Measurements from ENCODE around the gene PSG3.
"Not testable (repeated sequence)": the region's sequence is repeated elsewhere in the genome, so short reads cannot be mapped to it uniquely, and the experiment has no call there.

PSG3 gene

DNA sequence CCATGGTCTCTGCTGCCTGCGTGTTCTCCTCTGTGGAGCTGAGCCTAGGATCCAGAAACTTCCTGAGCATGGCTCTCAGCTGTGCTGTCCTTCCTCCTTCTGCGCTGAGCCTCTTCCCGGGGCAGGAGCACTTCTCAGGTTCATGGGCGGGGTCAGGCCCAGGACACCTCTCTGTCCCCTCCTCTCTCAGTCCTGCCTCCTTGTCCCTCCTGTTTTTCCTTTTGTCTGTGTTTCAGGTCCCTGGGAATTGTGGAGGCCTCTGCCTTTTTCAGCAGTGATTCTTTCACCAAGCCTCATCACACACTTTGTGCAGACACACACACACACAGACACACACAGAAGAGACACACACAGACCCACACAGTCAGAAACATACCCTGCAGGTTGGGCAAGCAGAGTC lies at the start of gene PSG3:
TSS of gene PSG3 (minus strand) at position 101 of the 400 bp plus-strand sequence. CDS start at position 4, 97 bp downstream.
- in situ Hi-C loops (cut with MboI; ENCODE audit: low pct_unique_long_range_greater_than_20kb, low sequenced_read_pairs); DNase-seq: not testable (repeated sequence)

DNA sequence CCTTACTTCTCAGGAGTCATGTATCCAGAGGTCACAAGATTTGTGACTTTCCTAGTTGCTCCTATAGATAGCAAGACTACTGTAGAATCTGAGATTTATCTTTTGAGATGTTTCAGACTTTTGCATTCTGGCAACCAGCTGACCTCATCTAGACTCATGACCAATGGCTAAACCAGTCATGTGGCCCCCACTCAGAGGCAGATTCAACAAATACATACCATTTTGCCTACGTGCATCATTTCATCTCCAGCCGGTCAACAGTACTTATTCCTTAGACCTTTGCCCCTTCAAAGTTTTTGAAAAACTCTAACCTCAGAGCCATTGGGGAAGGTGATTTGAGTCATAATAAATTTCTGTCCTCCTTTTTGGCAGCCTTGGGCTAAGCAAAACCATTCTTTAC lies 48.5 kb upstream of the PSG3 start:
- in situ Hi-C loops (cut with MboI; ENCODE audit: low pct_unique_long_range_greater_than_20kb, low sequenced_read_pairs); DNase-seq: not testable (repeated sequence)

DNA sequence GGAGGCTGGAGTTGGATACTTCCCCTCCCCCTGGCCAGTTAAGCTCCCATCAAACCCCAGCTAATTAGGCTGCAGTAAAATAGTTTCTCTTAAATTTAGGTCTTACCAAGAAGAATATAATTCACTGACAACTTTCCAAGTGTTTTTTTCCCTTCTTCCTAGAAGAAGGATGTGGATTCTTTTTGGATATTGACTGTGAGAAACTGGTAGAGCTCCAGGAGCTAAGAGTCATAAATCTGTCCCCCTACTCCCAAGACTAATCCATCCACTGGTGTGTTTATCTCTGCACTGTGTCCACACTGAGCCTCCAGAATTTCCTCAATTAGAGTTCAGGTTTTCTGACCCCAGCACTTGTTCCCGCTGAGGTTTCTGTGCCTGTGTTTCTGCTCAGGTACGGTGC lies 47.5 kb upstream of the PSG3 start:
- DNase-seq; in situ Hi-C loops (cut with MboI; ENCODE audit: low pct_unique_long_range_greater_than_20kb, low sequenced_read_pairs): not testable (repeated sequence)

DNA sequence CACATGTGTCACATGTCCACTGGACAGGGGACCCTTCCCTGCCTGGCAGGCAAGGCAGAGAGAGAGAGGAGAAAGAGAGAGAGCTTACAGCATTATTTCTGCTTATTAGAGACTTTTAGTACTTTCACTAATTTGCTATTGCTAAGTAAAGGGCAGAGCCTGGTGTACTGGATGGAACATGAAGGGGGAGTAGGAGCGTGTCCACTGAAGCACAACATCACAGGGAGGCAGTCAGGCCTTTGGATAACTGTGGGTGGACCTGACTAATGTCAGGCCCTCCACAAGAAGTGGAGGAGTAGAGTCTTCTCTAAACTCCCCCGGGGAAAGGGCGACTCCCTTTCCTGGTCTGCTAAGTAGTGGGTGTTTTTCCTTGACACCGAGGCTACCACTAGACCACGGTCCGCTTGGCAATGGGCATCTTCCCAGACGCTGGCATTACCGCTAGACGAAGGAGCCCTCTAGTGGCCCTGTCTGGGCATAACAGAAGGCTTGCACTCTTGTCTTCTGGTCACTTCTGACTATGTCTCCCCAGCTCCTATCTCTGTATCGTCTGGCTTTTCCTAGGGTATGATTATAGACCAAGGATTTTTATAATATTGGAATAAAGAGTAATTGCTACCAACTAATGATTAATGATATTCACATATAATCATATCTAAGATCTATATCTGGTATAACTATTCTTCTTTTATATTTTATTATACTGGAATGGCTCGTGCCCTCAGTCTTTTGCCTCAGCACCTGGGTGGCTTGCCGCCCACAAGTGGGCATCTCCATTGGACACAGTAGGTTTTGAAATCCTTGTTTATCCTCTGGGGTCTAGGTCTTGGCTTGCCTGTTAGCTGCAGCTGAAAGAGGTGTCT lies 36.7 kb upstream of the PSG3 start:
- DNase-seq = peak; percentile 37

DNA sequence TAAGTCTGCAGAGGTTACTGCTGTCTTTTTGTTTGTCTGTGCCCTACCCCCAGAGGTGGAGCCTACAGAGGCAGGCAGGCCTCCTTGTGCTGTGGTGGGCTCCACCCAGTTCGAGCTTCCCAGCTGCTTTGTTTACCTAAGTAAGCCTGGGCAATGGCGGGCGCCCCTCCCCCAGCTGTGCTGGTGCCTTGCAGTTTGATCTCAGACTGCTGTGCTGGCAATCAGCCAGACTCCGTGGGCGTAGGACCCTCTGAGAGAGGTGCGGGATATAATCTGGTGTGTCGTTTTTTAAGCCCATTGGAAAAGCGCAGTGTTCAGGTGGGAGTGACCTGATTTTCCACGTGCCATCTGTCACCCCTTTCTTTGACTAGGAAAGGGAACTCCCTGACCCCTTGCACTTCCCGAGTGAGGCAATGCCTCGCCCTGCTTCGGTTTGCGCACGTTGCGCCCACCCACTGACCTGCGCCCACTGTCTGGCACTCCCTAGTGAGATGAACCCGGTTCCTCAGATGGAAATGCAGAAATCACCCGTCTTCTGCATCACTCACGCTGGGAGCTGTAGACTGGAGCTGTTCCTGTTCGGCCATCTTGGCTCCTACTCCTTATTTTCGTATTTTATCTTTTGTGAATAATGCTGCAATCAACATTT lies 34.4 kb upstream of the PSG3 start:
- DNase-seq; in situ Hi-C loops (cut with MboI; ENCODE audit: low pct_unique_long_range_greater_than_20kb, low sequenced_read_pairs): not testable (repeated sequence)

More for the DNA sequence above, 36.7 kb upstream of the PSG3 start:
- in situ Hi-C loops (cut with MboI; ENCODE audit: low pct_unique_long_range_greater_than_20kb, low sequenced_read_pairs) = not testable (repeated sequence)

DNA sequence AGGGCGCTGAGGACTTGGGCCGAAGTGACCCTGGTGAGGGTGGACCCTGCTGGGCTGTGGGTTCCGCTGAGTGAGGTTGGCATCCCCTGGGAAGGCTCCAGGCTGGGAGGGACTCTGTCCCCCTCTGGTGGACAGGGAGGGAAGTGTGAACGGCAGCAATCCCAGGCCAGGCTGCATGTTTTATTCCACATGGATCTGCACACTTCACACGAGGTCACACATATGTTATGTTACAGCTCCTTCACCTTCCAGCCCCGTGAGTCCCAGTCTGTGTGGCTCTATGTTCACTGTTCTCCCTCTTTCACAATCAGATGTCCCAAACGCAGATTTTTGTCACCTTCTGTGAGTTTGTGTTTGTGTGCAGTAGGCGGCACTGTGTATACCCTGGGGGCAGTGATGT lies 27.0 kb upstream of the PSG3 start:
- in situ Hi-C loops (cut with MboI; ENCODE audit: low pct_unique_long_range_greater_than_20kb, low sequenced_read_pairs); DNase-seq: not testable (repeated sequence)

DNA sequence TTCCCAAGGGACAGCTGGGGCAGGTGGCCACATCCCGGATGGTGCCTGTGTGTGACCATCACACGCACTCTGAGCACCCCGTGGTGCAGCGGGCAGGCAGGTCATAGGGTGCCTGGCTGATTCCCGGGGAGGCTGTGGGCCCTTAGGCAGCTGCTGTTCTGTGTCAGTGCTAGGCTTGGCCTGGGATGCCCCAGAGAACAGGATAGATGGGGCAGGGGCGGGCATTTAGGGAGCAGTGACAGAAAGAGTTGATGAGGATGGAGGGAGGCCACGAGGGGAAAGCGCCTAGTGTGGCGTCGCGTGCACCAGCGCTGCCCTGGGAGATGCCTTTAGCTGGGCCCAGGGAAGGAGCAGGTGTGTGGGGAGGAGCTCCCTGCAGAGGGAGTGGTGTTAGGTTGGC lies 26.6 kb upstream of the PSG3 start:
- in situ Hi-C loops (cut with MboI; ENCODE audit: low pct_unique_long_range_greater_than_20kb, low sequenced_read_pairs); DNase-seq: not testable (repeated sequence)

DNA sequence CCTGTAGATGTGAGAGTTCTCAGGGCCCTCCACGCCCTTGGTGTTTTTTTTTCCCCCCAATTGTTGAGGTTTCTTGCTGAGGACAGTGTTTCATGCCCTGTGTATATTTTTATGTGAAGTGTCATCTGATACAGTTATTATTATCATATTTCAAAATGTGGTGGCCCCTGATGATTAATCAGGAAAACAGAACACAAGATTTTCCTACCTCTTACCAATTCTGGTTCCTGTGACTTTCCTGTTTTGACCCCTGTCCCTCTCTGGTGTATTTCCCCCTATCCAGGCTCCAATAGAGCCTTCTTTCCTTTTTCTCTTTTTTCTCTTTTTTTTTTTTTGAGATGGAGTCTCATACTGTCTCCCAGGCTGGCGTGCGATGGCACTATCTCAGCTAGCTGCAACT lies 24.6 kb upstream of the PSG3 start:
- in situ Hi-C loops (cut with MboI; ENCODE audit: low pct_unique_long_range_greater_than_20kb, low sequenced_read_pairs) = no loop called here

DNA sequence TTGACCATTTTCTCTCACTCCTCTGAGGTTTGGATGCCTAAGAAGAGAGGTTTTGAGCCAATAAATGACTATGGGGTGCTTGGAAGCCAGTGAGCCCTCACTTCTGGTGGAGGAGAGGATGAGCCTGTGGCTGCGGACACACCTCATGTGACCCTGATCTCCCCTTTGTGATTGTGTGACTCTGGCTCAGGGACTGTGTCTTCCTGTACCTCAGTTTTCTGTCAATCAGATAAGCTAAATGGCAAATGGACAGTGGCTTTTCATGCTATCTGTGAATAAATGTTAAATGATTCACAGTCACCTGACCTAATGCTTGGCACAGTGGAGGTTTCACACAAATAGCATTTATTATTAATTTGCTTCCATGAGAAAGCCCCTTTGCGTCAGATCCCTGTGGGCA lies 22.5 kb upstream of the PSG3 start:
- no peak for DNase-seq

More for the DNA sequence above, 24.6 kb upstream of the PSG3 start:
- no peak for DNase-seq

DNA sequence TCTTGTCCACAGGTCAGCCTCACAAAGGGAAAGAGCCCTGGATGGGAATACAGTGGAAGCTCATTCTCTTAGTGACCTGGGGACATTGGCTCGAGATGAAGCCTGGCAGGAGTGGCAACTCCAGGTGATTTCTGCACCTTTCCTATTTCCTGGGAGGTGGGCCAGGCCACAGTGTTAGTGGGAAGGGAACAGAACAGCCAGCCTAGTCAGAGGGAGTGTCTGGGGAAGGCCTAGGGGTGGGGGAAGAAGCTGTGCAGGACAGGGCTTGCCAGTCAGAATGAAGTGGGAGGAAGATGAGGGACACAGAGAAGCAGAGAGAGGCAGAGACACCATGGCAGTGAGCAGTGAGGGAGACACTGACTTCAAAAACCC lies 21.6 kb upstream of the PSG3 start:
- DNase-seq; in situ Hi-C loops (cut with MboI; ENCODE audit: low pct_unique_long_range_greater_than_20kb, low sequenced_read_pairs): not testable (repeated sequence)

More for the DNA sequence above, 22.5 kb upstream of the PSG3 start:
- in situ Hi-C loops (cut with MboI; ENCODE audit: low pct_unique_long_range_greater_than_20kb, low sequenced_read_pairs) = no loop called here

DNA sequence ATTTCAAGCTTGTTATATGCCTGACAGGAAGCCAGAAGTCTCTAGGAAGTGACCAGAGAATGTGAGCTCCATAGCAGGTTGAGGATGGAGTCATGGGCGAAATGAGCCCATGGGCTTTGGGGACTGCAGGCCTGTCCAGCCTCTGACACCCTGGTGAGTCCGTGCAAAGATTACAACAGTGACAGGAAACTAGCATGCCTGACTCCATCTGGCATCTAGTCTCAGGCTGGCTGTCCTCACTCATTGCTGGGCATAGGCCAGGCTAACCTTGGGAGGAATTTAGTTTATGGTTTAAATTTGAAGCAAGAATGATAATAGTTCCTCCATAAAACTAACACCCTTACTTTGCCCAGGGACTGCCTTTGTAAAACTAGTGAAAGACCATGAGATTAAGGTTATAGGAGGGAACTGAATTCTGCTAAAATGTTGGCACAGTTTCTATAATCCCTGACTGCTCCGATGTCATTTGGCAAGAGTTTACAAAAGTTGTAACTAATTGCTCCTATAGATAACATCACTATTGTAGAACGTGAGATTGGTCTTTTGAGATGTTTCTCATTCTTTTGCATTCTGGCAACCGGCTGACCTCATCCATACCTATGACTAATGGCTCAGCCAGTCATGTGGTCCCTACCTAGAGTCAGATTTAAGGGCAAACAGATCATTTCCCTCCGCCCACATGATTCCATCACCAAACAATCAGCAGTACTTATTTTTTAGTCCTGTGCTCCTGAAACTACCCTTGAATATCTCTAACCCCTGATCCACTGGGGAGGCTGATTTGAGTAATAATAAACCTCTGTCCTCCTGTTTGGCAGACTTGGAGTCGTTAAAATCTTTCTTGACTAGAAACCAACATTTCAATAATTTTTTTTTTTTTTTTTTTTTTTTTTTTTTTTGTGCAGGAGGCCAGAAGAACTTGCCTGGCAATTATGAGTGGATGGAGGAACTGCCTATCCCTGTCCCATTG lies 21.0 kb upstream of the PSG3 start:
- DNase-seq; in situ Hi-C loops (cut with MboI; ENCODE audit: low pct_unique_long_range_greater_than_20kb, low sequenced_read_pairs): not testable (repeated sequence)

DNA sequence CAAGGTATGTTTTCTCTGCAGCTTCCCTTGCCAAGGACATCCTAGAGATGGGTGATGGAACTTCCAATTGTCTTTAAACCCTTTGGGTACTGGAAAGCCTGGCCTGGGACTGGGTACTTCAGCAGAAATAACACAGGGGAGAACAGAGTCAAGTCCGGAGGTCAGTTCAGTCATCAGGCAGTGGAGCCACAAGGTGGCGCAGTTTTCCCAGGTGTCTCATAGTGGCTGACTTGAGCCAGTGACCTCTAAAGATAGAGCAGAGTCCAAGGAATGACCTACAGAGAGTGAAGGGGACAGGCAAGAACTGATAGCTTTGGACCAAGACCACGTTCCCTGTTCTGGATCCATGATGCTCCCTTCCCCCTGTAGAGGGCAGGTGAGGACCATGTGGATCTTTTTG lies 18.4 kb upstream of the PSG3 start:
- in situ Hi-C loops (cut with MboI; ENCODE audit: low pct_unique_long_range_greater_than_20kb, low sequenced_read_pairs) = not testable (repeated sequence)
- DNase-seq = peak; percentile 3

DNA sequence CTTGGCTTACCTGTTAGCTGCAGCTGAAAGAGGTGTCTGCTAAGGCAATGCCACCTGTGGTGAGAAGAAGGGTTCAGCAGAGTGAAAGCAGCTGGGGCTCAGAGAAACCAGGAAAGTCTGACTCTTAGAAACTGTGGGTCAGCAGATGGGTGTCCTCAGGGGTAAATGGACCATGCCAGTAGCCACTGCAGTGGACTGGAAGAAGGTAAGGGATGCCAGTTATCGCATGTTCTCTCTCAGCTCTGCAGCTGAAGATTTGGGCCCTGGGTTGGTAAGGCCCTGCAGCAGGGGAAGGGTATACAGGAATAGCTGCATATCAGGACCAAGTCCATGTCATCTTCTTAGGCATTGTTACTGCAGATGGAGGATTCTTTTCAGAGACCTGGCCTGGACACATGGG lies 12.0 kb upstream of the PSG3 start:
- DNase-seq; in situ Hi-C loops (cut with MboI; ENCODE audit: low pct_unique_long_range_greater_than_20kb, low sequenced_read_pairs): not testable (repeated sequence)

DNA sequence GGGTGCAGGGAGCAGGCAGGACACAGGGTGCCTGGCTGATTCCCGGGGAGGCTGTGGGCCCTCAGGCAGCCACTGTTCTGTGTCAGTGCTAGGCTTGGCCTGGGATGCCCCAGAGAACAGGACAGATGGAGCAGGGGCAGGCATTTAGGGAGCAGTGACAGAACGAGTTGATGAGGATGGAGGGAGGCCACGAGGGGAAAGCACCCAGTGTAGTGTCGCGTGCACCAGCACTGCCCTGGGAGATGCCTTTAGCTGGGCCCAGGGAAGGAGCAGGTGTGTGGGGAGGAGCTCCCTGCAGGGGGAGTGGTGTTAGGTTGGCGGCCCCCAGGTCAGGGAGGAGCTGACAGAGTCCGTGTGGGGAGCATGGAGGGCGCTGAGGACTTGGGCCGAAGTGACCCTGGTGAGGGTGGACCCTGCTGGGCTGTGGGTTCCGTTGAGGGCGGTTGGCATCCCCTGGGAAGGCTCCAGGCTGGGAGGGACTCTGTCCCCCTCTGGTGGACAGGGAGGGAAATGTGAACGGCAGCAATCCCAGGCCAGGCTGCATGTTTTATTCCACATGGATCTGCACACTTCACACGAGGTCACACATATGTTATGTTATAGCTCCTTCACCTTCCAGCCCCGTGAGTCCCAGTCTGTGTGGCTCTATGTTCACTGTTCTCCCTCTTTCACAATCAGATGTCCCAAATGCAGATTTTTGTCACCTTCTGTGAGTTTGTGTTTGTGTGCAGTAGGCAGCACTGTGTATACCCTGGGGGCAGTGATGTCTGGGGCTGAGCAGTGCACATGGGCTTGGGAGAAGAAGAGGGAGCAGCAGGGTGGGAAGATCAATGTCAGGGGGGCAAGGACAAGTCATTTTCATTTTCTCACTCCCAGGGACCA lies 1.7 kb upstream of the PSG3 start:
- DNase-seq = peak; percentile 9
- in situ Hi-C loops (cut with MboI; ENCODE audit: low pct_unique_long_range_greater_than_20kb, low sequenced_read_pairs) = not testable (repeated sequence)

DNA sequence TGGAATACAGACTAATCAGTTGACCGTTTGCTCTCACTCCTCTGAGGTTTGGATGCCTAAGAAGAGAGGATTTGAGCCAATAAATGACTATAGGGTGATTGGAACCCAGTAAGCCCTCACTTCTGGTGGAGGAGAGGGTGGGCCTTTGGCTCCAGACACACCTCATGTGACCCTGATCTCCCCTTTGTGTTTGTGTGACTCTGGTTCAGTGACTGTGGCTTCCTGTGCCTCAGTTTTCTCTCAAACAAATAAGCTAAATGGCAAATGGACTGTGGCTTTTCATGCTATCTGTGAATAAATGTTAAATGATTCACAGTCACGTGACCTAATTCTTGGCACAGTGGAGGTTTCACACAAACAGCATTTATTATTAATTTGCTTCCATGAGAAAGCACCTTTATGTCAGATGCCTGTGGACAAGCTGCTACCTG lies 2.7 kb downstream of the PSG3 start:
- in situ Hi-C loops (cut with MboI; ENCODE audit: low pct_unique_long_range_greater_than_20kb, low sequenced_read_pairs); DNase-seq: not testable (repeated sequence)

DNA sequence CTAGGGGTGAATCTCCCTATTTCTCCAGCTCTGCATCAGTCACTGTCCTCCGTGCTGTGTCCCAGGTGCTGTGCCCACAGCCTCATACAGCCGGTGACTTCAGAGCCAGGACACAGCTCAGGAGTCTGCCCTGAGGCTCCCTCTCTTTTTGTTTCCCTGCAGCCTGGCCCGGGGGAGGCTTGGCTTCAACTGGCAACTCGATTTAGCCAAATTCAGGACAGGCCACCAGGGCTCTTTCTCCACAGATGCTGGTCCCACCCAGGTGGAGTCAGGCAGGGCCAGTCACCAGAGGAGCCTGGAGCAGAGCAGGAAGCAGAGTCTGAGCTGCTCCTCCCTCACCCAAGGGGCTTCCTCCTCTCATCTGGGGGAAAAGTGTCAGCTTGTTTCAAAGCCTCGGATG lies 11.9 kb downstream of the PSG3 start:
- in situ Hi-C loops (cut with MboI; ENCODE audit: low pct_unique_long_range_greater_than_20kb, low sequenced_read_pairs); DNase-seq: not testable (repeated sequence)

DNA sequence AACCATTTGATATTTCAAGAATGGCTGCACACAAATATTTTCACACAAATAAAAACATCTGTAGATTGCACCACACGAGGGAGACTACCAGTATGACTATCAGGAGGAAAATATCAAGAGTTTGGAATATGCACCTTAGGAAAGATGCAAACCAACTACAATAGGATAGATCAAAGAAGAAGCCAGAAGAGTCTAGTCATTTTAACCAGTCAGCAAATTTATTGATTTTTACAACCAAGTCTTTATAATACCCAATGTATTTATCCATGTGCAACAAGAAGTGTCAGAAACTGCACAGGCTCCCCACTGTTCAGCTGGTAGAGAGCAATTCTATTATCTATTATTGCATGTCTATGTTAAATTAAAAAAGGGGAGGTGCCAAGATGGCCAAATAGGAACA lies 26.3 kb downstream of the PSG3 start:
- in situ Hi-C loops (cut with MboI; ENCODE audit: low pct_unique_long_range_greater_than_20kb, low sequenced_read_pairs); DNase-seq: not testable (repeated sequence)

DNA sequence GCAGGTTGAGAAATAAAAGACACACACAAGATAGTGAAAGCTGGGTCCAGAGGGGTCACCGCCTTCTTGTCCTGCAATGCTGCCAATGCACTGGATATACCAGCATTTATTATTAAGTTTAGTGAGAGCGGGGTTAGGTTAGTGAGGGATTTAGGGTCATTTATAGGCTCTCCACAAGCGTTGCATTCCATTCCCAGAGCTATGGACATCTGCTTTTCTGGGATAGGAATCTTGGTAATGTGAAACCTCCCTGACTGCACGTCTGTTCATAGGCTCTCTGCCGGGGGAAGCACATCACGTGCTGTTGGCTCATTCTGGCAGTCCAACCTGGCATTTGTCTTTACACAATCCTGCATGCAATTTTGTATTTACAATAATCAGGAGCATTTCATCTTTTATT lies 27.5 kb downstream of the PSG3 start:
- DNase-seq; in situ Hi-C loops (cut with MboI; ENCODE audit: low pct_unique_long_range_greater_than_20kb, low sequenced_read_pairs): not testable (repeated sequence)
